ENCODE measurements around the gene ZNF529.

ZNF529 gene

DNA sequence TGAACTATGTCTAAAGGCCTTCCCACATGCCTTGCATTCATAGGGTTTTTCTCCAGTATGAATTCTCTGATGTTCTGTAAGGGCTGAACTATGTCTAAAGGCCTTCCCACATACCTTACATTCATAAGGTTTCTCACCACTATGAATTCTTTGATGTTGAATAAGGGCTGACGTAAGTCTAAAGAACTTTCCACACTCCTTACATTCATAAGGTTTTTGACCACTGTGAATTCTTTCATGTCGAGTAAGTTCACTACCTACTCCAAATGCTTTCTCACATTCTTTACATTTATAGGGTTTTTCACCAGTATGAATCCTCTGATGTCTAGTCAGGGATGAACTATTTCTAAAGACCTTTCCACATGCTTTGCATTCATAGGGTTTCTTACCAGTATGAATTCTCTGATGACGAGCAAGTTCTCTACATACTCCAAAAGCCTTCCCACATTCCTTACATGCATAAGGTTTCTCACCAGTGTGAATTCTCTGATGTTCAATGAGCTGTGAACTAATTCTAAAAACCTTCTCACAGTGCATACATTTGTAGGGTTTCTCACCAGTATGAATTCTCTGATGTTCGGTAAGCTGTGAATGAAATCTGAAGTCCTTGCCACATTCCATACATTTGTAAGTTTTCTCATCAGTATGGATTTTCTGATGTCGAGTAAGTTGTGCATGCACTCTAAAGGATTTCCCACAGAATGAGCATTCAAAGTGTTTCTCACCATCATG is 25.9 kb downstream of the ZNF529 start:
- no peak overlapping the region for H3K27ac Mint-ChIP-seq
- H3K4me1 Mint-ChIP-seq (ENCODE audit: low read depth): no peaks in the 10 kb centered on the region
- intact Hi-C loops (cut with micrococcal nuclease): no loop called here
- no peak overlapping the region for H3K4me3 Mint-ChIP-seq
- no peaks in the 10 kb centered on the region for H3K27me3 Mint-ChIP-seq
- peaks cover 92% of the 10 kb centered on the region for H3K36me3 Mint-ChIP-seq (ENCODE audit: low read depth)
- peaks cover 83% of the 10 kb centered on the region for H3K9me3 Mint-ChIP-seq

DNA sequence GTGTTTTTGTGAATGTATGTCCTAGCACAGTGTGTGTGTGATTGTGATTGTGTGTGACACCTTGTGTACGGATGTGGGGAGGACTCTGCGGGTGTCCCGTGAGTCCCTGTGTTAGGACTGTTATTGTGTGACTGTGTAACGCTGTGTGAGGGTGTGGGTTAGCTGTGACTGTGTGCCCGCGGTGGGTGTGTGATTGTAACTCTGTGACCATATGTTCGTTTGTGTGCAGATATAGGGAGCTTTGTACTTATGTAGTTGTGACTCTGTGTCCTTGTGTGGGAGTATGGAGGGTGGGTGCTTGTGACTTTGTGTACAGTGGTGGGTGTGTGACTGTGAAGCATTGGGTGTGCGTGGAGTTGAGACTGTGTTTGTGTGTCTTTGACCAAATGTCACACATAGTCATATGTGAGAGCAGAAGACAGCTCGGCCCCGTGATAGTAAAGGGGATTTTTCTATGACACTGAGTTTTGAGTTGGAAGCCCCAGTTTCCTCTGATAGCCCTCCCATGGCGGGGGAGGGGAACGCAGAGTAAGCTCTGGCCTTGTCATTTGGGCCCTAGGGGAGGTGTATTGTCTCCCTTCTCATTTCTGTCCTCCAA is 44.1 kb downstream of the ZNF529 start:
- intact Hi-C loops (cut with micrococcal nuclease): loop anchor here (1.0 to 2.0 kb wide), 2 partner anchors 40 to 44 kb away; partner anchors contain the start of genes ZNF529 and ZNF566
- Mint-ChIP-seq H3K27me3 (no peaks in the 10 kb centered on the region), H3K9me3 (peaks cover 41% of the 10 kb centered on the region), H3K4me1 (ENCODE audit: low read depth) (peaks cover 9% of the 10 kb centered on the region), H3K36me3 (ENCODE audit: low read depth) (peaks cover 47% of the 10 kb centered on the region), H3K27ac (peak overlapping the region; percentile 97), H3K4me3 (peak overlapping the region; percentile 97)

DNA sequence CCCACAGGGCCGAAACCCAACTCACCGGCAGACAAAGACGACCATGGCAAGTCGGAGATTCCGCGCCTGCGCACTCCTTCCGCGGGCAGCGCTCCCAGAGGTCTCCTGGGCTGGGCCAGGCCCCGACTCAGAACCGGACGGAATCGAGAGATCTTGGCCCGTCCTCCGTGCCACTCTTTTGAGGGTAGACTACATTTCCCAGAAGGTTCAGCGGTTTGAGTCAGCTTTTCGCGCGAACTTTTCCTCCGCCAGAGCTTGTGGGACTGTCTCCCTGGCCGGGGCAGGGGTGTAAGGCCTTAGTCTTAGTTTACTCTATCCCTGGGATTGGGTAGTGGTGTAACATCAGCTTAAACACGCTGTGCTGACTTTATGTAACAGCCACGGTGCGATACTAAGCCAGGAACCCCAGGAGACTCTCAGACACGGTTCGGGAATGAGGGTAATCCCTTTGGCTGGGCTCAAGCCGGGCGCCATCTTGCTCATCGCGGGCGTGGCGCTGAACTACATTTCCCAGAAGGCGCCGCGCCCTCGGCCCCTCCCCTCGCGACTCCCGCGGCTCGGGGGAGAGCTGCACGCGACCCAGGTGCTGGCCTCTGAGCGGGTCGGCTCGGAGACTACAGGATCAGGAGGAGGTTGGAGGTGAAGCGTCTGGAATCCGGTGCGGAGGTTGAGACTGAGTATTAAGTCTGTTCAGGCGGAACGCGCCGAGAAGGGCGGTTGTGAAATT is 44.7 kb downstream of the ZNF529 start, which contains the start of gene ZNF260:
Gene ZNF260, minus strand, starts transcription at position 78 of the 727 bp plus-strand sequence. CDS start 13,033 bp downstream, outside the sequence.
- Mint-ChIP-seq H3K36me3 (ENCODE audit: low read depth) (peaks cover 53% of the 10 kb centered on the region), H3K4me1 (ENCODE audit: low read depth) (peaks cover 9% of the 10 kb centered on the region), H3K27me3 (no peaks in the 10 kb centered on the region), H3K27ac (peak within 1 kb of the TSS; percentile 97), H3K9me3 (peaks cover 46% of the 10 kb centered on the region), H3K4me3 (peak within 1 kb of the TSS; percentile 97)
- intact Hi-C loops (cut with micrococcal nuclease): loop anchor here (1.0 to 2.0 kb wide), 2 partner anchors 39 to 44 kb away; partner anchors contain the start of genes ZNF529 and ZNF566

- H3K4me1 Mint-ChIP-seq (ENCODE audit: low read depth): peaks cover 9% of the 10 kb centered on the region
- H3K4me3 Mint-ChIP-seq: peak overlapping the region; percentile 97
- peak overlapping the region; percentile 97 for H3K27ac Mint-ChIP-seq
- H3K9me3 Mint-ChIP-seq: peaks cover 46% of the 10 kb centered on the region
- H3K27me3 Mint-ChIP-seq: no peaks in the 10 kb centered on the region
- peaks cover 54% of the 10 kb centered on the region for H3K36me3 Mint-ChIP-seq (ENCODE audit: low read depth)
- intact Hi-C loops (cut with micrococcal nuclease): loop anchor here (1.0 to 2.0 kb wide), 2 partner anchors 39 to 45 kb away; partner anchors contain the start of genes ZNF529 and ZNF566
Measured at GRCh38 chr19:36527873-36528193, 45.3 kb downstream of the ZNF529 start.

GRCh38 chr19:36527341-36527740 is 45.8 kb downstream of the ZNF529 start:
- intact Hi-C loops (cut with micrococcal nuclease): no loop called here
- Mint-ChIP-seq H3K9me3 (peaks cover 48% of the 10 kb centered on the region), H3K4me3 (no peak overlapping the region), H3K27me3 (no peaks in the 10 kb centered on the region), H3K4me1 (ENCODE audit: low read depth) (peaks cover 9% of the 10 kb centered on the region), H3K27ac (peak overlapping the region; percentile 97), H3K36me3 (ENCODE audit: low read depth) (peaks cover 55% of the 10 kb centered on the region)

- Mint-ChIP-seq H3K9me3 (peaks cover 53% of the 10 kb centered on the region), H3K4me3 (no peak overlapping the region), H3K4me1 (ENCODE audit: low read depth) (peaks cover 9% of the 10 kb centered on the region), H3K27me3 (no peaks in the 10 kb centered on the region), H3K36me3 (ENCODE audit: low read depth) (peaks cover 63% of the 10 kb centered on the region), H3K27ac (no peak overlapping the region)
- intact Hi-C loops (cut with micrococcal nuclease): no loop called here
Measured at GRCh38 chr19:36526581-36526980, 46.5 kb downstream of the ZNF529 start.

DNA sequence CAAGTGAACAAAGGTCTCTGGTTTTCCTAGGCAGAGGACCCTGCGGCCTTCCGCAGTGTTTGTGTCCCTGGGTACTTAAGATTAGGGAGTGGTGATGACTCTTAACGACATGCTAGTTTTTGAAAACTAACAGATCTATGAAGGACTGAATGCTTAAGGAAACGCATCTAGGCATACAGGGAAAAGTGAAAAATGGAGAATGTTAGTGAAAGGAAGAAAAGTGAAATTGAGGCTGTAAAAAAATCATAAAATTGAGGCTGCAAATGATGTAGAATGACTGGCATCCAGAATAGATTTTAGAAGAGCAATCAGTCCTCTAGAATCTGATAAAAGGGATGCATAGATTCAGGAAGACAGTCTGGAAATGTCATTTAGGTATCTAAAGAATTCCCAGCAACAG is 48.5 kb downstream of the ZNF529 start:
- Mint-ChIP-seq H3K27me3 (no peaks in the 10 kb centered on the region), H3K4me3 (no peak overlapping the region), H3K27ac (no peak overlapping the region), H3K4me1 (ENCODE audit: low read depth) (peaks cover 9% of the 10 kb centered on the region), H3K9me3 (peaks cover 60% of the 10 kb centered on the region), H3K36me3 (ENCODE audit: low read depth) (peaks cover 83% of the 10 kb centered on the region)
- intact Hi-C loops (cut with micrococcal nuclease): no loop called here

DNA sequence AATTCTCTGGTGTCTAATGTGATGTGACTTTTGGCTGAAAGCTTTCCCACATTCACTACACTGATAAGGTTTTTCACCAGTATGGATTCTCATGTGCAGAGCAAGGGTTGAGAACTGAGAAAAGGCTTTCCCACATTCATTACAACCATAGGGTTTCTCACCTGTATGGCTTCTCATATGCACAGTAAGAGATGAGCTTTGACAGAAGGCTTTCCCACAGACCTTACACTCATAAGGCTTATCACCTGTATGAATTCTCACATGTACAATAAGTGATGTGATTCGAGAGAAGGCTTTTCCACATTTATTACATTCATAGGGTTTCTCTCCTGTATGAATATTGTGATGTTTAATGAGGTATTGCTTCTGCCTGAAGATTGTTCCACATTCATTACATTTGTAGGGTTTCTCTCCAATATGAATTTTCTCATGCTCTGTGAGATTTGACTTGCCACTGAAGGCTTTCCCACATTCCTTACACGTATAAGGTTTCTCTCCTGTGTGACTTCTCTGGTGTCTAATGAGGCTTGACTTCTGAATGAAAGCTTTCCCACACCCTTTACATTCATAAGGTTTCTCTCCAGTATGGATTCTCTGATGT is 59.0 kb downstream of the ZNF529 start:
- intact Hi-C loops (cut with micrococcal nuclease): no loop called here
- Mint-ChIP-seq H3K4me1 (ENCODE audit: low read depth) (no peaks in the 10 kb centered on the region), H3K9me3 (peaks cover 86% of the 10 kb centered on the region), H3K4me3 (no peak overlapping the region), H3K27me3 (no peaks in the 10 kb centered on the region), H3K27ac (no peak overlapping the region), H3K36me3 (ENCODE audit: low read depth) (peaks cover 52% of the 10 kb centered on the region)

DNA sequence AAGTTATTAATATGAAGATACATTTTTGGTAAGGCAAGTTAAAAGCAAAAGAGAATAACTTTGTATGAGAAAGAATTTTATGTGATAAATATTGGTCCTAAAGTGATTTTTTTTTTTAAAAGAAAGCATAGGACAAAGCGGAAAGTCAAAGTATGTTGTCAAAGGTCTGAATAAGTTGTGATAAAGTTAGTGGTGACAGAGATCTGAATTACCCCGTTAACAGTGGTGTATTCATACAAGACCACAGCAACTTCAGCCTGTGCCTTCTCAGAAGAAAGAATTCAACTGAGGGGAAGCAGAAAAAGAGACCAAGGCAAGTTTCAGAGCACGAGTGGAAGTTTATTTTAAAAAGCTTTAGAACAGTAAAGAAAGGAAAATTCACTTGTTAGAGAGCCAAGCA is 64.8 kb downstream of the ZNF529 start:
- Mint-ChIP-seq H3K27ac (no peak overlapping the region), H3K9me3 (peaks cover 88% of the 10 kb centered on the region), H3K36me3 (ENCODE audit: low read depth) (peaks cover 5% of the 10 kb centered on the region), H3K4me3 (no peak overlapping the region), H3K4me1 (ENCODE audit: low read depth) (no peaks in the 10 kb centered on the region), H3K27me3 (no peaks in the 10 kb centered on the region)
- intact Hi-C loops (cut with micrococcal nuclease): no loop called here

- intact Hi-C loops (cut with micrococcal nuclease): no loop called here
- Mint-ChIP-seq H3K36me3 (ENCODE audit: low read depth) (no peaks in the 10 kb centered on the region), H3K9me3 (peaks cover 78% of the 10 kb centered on the region), H3K27ac (no peak overlapping the region), H3K27me3 (no peaks in the 10 kb centered on the region), H3K4me1 (ENCODE audit: low read depth) (no peaks in the 10 kb centered on the region), H3K4me3 (no peak overlapping the region)
Measured at GRCh38 chr19:36501973-36502372, 71.1 kb downstream of the ZNF529 start.

GRCh38 chr19:36497001-36497400 is 76.1 kb downstream of the ZNF529 start:
- Mint-ChIP-seq H3K27ac (no peak overlapping the region), H3K9me3 (peaks cover 59% of the 10 kb centered on the region), H3K36me3 (ENCODE audit: low read depth) (no peaks in the 10 kb centered on the region), H3K4me1 (ENCODE audit: low read depth) (no peaks in the 10 kb centered on the region), H3K4me3 (no peak overlapping the region), H3K27me3 (no peaks in the 10 kb centered on the region)
- intact Hi-C loops (cut with micrococcal nuclease): no loop called here
